Progenitor cell of endocrine pancreas (in vitro differentiated cells): ENCODE data around the gene HEG1. TPM values are rescaled to one million over a fixed set of nuclear protein-coding genes. Genes with fewer than 3 reads are reported as not detected.

Experiments used
- DNase-seq: peaks from one replicate; pipeline ENCODE4 v3.0.0; 2021; ENCODE audit warnings: low spot score; ENCODE audit not compliant: unreplicated experiment
- H3K27ac Mint-ChIP-seq: 2 replicates; pipeline ENCODE4 v1.8.0; 2021; ENCODE audit warnings: mild to moderate bottlenecking, moderate library complexity, mixed read lengths
- H3K27me3 Mint-ChIP-seq: 2 replicates; pipeline ENCODE4 v1.8.0; 2021; ENCODE audit warnings: mixed read lengths
- H3K36me3 Mint-ChIP-seq: 2 replicates; pipeline ENCODE4 v1.8.0; 2022; ENCODE audit warnings: mixed read lengths; ENCODE audit not compliant: insufficient read depth
- H3K4me1 Mint-ChIP-seq: 2 replicates; pipeline ENCODE4 v1.8.0; 2021; ENCODE audit warnings: low read depth, mixed read lengths
- H3K4me3 Mint-ChIP-seq: 2 replicates; pipeline ENCODE4 v1.8.0; 2021; ENCODE audit warnings: low read depth, mild to moderate bottlenecking, moderate library complexity, mixed read lengths
- H3K9me3 Mint-ChIP-seq: 2 replicates; pipeline ENCODE4 v1.8.0; 2021; ENCODE audit warnings: low read depth, mixed read lengths
- CTCF ChIP-seq: fragments of 200-600 bp; sonication (generic); IDR thresholded peaks from one replicate; pipeline ENCODE4 v1.5.0; 2021; ENCODE audit warnings: antibody characterized with exemption, mild to moderate bottlenecking; ENCODE audit not compliant: unreplicated experiment
- total RNA-seq: library from RNA; stranded (reverse); gene quantifications from 2 replicates; pipeline ENCODE4 v1.2.1, GENCODE V29; 2021

Gene HEG1
- total RNA-seq, 1 donor from 2014 or later = 4.1 TPM

- no peak for DNase-seq
- H3K27ac Mint-ChIP-seq = no peak overlapping the region
- H3K27me3 Mint-ChIP-seq = no peaks in the 10 kb centered on the region
- no peak overlapping the region for H3K4me3 Mint-ChIP-seq
- no peak for TF ChIP-seq CTCF
- no peaks in the 10 kb centered on the region for H3K4me1 Mint-ChIP-seq
- no peaks in the 10 kb centered on the region for H3K36me3 Mint-ChIP-seq
- H3K9me3 Mint-ChIP-seq = no peaks in the 10 kb centered on the region
Measured at GRCh38 chr3:125080077-125080476, 24.3 kb upstream of the HEG1 start.

- no peaks in the 10 kb centered on the region for H3K36me3 Mint-ChIP-seq
- no peak for TF ChIP-seq CTCF
- no peaks in the 10 kb centered on the region for H3K9me3 Mint-ChIP-seq
- no peak overlapping the region for H3K4me3 Mint-ChIP-seq
- no peaks in the 10 kb centered on the region for H3K27me3 Mint-ChIP-seq
- H3K4me1 Mint-ChIP-seq = no peaks in the 10 kb centered on the region
- no peak for DNase-seq
- H3K27ac Mint-ChIP-seq = no peak overlapping the region
Measured at GRCh38 chr3:125079675-125080045, 23.9 kb upstream of the HEG1 start.

- Mint-ChIP-seq H3K27me3 (no peaks in the 10 kb centered on the region), H3K9me3 (no peaks in the 10 kb centered on the region), H3K36me3 (no peaks in the 10 kb centered on the region), H3K4me1 (no peaks in the 10 kb centered on the region), H3K4me3 (no peak overlapping the region), H3K27ac (no peak overlapping the region)
- no peak for TF ChIP-seq CTCF
- no peak for DNase-seq
Measured at GRCh38 chr3:125078951-125079674, 23.3 kb upstream of the HEG1 start.

- H3K4me1 Mint-ChIP-seq = no peaks in the 10 kb centered on the region
- H3K27ac Mint-ChIP-seq = no peak overlapping the region
- no peak for TF ChIP-seq CTCF
- no peaks in the 10 kb centered on the region for H3K27me3 Mint-ChIP-seq
- no peak for DNase-seq
- H3K36me3 Mint-ChIP-seq = no peaks in the 10 kb centered on the region
- H3K9me3 Mint-ChIP-seq = no peaks in the 10 kb centered on the region
- no peak overlapping the region for H3K4me3 Mint-ChIP-seq
Measured at GRCh38 chr3:125077864-125078263, 22.1 kb upstream of the HEG1 start.

- H3K4me1 Mint-ChIP-seq = no peaks in the 10 kb centered on the region
- no peaks in the 10 kb centered on the region for H3K9me3 Mint-ChIP-seq
- no peaks in the 10 kb centered on the region for H3K27me3 Mint-ChIP-seq
- no peak for TF ChIP-seq CTCF
- H3K27ac Mint-ChIP-seq = no peak overlapping the region
- H3K36me3 Mint-ChIP-seq = no peaks in the 10 kb centered on the region
- no peak overlapping the region for H3K4me3 Mint-ChIP-seq
- no peak for DNase-seq
Measured at GRCh38 chr3:125076464-125076863, 20.7 kb upstream of the HEG1 start.
